IgD-negative memory B cell (primary cell): ENCODE data around the gene ORAI3. TPM values are rescaled to one million over a fixed set of nuclear protein-coding genes. Genes with fewer than 3 reads are reported as not detected.

Experiments
- polyA plus RNA-seq: library from polyadenylated mRNA; unstranded; fragments of 300-500 nt; fragmentation: Illumina TruSeq; gene quantifications from one replicate; pipeline ENCODE4 v1.2.3, GENCODE V29; 2021

Gene ORAI3
- polyA plus RNA-seq, 1 donor from 2014 or later, result 68.8 TPM

Other genes starting within 250 kb of the ORAI3 start
- 32.6 TPM for gene SRCAP, start 249.9 kb upstream of the ORAI3 start, polyA plus RNA-seq
- gene PHKG2, start 200.6 kb upstream of the ORAI3 start, polyA plus RNA-seq, result 36.7 TPM
- 0.63 TPM for gene CFAP119, start 187.0 kb upstream of the ORAI3 start, polyA plus RNA-seq
- gene RNF40, start 186.7 kb upstream of the ORAI3 start, polyA plus RNA-seq, result 56.0 TPM
- 0.30 TPM for gene ZNF629, start 161.9 kb upstream of the ORAI3 start, polyA plus RNA-seq
- 45.0 TPM for gene BCL7C, start 55.0 kb upstream of the ORAI3 start, polyA plus RNA-seq
- not detected for gene CTF1, start 52.5 kb upstream of the ORAI3 start, polyA plus RNA-seq
- 0.26 TPM for gene FBXL19, start 25.5 kb upstream of the ORAI3 start, polyA plus RNA-seq
- gene SETD1A, start 8.7 kb downstream of the ORAI3 start, polyA plus RNA-seq, result 3.0 TPM
- gene HSD3B7, start 36.1 kb downstream of the ORAI3 start, polyA plus RNA-seq, result not detected
- gene STX1B, start 61.6 kb downstream of the ORAI3 start, polyA plus RNA-seq, result 0.18 TPM
- gene STX4, start 84.5 kb downstream of the ORAI3 start, polyA plus RNA-seq, result 30.3 TPM
- 10.6 TPM for gene ZNF668, start 125.2 kb downstream of the ORAI3 start, polyA plus RNA-seq
- 9.3 TPM for gene ZNF646, start 125.4 kb downstream of the ORAI3 start, polyA plus RNA-seq
- gene PRSS53, start 139.9 kb downstream of the ORAI3 start, polyA plus RNA-seq, result 0.83 TPM
- 90.7 TPM for gene VKORC1, start 145.7 kb downstream of the ORAI3 start, polyA plus RNA-seq
- 38.2 TPM for gene BCKDK, start 159.3 kb downstream of the ORAI3 start, polyA plus RNA-seq
- 69.5 TPM for gene KAT8, start 168.6 kb downstream of the ORAI3 start, polyA plus RNA-seq
- not detected for gene PRSS8, start 186.7 kb downstream of the ORAI3 start, polyA plus RNA-seq
- 1.4 TPM for gene PRSS36, start 201.0 kb downstream of the ORAI3 start, polyA plus RNA-seq
- gene FUS, start 231.1 kb downstream of the ORAI3 start, polyA plus RNA-seq, result 167 TPM